Measurements from ENCODE around the gene STRA8.
A peak's percentile ranks its signal among the peaks of the same experiment; 100 is the strongest.

Gene STRA8

GRCh38 chr7:135240441-135240840 is 6.8 kb downstream of the STRA8 start:
- no peak for DNase-seq

GRCh38 chr7:135242096-135242684 is 8.6 kb downstream of the STRA8 start:
- DNase-seq: no peak

DNA sequence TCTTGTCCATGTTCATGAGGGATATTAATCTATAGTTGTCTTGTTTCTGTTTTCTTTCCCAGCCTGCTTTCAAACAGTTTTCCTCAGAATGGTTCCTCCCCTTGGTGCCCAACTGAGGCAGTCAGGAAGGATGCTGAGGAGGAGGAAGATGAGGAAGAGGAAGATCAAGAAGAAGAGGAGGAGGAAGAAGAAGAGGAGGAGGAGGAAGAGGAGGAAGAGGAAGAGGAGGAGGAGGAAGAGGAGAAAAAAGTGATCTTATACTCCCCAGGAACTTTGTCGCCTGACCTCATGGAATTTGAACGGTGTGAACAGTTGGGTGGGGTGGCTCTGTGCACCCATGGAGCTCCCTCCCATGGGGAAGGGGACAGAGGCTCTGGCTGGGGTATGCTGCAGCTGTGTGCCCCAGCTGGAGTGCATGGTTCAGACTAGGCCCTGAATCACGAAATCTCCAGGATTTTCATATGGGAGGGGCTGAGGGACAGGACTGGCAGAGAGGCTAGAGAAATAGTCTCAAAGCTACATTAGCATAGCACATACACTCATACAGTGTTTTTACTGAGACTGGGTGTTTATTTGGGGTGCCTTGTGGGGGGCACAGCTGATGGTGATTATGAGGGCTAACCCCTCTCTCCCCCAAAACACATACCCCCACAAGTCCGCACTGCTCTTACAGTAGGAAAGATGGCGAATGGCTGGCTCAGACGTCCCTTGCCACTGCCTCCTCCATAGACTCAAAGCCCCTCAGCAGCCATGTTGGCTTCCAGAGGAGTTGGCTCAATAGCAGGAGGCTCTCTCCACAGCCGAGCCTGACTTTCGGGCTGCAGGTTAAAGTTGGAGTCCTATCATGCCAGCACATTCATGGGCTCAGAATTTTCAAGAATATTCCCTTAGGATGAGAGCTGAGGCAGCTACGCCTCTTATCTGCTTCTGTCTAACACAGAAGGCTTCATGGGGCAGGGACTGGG is 11.9 kb downstream of the STRA8 start:
- DNase-seq: no peak

GRCh38 chr7:135246191-135246825 is 12.7 kb downstream of the STRA8 start:
- no peak for DNase-seq

- DNase-seq: no peak
Observed at GRCh38 chr7:135247746-135248471, 14.3 kb downstream of the STRA8 start.

DNA sequence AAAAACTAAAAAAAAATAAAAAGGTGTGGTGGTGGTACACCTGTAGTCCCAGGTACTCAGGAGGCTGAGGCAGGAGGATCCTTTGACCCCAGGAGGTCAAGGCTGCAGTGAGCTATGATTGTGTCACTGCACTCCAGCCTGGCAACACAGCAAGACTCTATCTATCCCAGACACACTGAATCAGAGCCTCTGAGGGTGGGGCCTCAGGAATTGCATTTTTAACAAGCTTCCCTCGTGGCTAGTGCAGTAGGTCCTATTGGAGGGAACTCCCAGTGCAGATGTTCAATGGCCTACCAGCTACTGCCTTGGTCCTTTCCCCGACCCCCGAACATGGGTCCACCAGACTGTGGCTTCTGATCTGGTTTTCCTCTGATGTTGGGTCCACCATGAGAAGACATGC is 14.9 kb downstream of the STRA8 start:
- no peak for DNase-seq

- no peak for DNase-seq
Observed at GRCh38 chr7:135251496-135252391, 18.1 kb downstream of the STRA8 start.

- DNase-seq: peak; percentile 66
Observed at GRCh38 chr7:135253851-135254771, 20.5 kb downstream of the STRA8 start.

DNA sequence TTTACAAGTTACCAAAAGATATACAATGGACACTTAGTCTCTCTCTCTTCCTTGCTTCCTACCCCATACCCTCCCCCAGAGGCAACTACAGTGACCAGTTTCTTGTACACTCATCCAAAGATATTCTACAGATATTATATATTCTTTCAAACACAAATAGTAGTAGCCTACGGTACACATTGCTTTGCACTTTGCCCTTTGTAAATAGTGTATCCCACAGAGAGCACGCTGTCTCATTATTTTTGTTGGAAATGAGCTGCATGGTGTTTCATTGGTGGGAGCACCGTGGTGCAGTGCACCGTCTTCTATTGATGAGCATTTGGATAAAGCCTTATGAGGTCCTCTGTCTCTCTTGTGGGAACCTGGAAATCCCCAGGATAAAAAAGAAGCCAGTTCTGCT is 24.2 kb downstream of the STRA8 start:
- no peak for DNase-seq

DNA sequence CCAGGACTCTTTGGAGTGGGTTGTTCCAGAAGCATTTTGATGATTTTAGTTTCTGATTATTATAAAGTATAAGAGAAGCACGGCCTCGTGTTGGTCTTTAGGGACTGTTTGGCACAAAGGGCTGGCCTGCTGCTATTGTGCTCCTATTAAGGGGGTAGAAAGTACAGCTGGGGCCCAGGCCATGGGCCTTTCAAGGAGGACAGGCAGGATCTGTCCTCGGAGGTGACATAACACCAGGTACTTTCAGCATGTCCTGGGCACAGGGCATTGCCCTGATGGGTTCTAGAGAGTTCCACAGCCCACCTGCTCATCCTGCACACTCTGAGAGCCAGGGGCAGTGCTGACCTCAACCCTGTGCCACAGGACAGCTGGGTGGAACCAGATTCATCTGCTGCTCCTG is 24.9 kb downstream of the STRA8 start:
- DNase-seq: no peak

DNA sequence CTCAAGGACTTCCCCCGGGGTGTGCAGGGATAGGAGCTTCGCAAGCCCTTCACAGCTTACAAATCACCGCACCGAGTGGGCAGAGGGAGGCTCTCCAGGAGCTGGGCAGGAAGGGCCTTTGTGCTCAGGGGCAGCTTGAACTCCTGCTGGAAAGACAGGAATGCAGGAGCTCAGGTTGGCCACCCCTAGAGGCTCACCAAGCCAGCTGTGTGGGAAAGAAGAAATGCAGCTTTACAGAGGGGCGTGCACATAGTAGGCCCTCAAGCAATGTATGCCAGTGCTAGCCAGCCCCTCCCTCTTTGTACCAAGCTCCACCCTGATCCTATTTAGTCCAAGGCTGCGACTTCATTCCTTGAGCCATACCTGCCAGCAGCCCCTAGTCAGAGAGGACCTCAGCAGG is 26.1 kb downstream of the STRA8 start:
- no peak for DNase-seq

DNA sequence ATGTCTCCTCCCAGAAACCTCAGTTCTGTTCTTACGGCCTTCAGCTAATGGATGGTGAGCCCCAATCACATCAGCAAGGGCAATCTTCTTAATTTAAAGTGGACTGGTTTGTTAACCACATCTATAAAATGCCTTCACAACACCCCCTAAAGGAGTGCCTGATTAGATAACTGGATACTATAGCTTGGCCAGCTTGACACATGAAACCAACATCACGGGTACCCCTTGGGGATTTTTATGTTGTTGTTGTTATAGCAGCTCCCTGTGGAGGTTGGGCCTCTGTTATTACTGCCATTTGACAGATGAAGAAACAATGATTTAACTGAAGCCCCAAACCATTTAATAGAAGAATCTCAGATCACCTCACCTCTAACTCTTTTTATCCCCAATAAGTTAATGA is 26.8 kb downstream of the STRA8 start:
- DNase-seq: no peak

GRCh38 chr7:135260930-135261721 is 27.5 kb downstream of the STRA8 start:
- no peak for DNase-seq

GRCh38 chr7:135262623-135263320 is 29.1 kb downstream of the STRA8 start:
- no peak for DNase-seq

GRCh38 chr7:135263321-135263970 is 29.8 kb downstream of the STRA8 start:
- DNase-seq: no peak

DNA sequence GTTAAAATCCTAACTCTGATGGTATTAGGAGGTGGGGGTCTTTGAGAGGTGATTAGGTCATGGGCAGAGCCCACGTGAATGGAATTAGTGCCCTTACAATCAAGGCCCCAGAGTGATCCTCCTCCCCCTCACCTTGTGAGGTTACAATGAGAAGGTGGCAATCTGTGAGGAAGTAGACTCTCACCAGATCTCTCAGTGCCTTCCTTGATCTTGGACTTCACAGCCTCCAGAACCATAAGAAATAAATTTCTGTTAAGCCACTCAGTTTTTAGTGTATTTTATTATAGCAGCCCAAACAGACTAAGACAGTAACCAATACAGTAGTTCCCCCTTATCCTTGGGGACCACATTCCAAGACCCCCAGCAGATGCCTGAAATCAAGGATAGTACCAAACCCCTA is 32.0 kb downstream of the STRA8 start:
- DNase-seq: no peak

DNA sequence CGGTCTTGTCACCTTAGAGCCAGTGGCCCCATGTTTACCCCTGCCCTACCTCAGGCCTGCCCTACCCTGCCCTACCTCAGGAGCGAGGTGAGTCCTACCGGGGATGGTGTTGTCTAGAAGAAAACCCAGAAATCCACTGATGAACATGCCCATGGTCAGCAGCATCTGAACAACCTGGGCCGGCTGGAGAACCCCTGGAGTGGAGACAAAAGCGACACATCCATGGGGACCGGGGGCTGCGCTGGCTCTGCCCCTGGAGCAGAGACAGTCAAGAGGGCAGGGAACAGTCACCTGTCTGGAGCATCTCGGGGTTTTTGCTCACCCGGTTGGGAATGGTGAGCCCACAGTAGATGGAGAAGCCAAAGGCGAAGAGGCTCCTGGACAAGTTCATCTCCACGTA is 36.3 kb downstream of the STRA8 start:
- DNase-seq: no peak

DNA sequence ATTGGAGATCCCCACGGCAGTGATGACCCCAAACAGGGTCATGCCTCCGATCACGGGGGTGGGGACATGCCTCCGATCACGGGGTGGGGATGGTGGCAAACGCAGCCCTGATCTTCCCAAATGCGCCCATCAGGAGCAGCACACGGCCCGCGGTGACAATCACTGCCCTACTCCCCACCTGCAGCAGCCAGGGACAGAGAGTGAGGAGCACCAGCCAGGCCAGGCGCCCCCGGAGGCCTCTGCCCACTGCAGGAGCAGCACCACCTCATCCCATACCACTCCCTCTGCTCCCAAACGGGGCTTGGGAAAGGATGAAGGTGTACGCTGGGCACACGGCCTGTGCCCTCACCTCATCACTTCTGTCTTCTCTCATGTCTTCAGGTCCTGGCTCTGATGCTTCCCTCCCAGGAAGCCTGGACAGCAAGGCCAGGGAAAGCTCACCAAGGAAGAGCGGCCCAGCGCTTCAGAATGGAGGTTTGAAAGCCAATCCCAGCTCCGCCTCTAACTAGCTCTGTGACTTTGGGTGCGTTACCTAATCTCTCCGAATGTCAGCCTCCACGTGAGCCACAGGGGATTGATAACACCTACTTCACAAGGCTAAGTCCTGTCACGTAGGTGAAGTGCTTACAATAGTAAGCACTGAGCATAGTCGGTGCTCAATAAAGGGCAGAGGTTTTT is 37.1 kb downstream of the STRA8 start:
- DNase-seq: no peak

All from fibroblast of skin of right quadriceps (primary cell).